ENCODE measurements around the gene AP1G2.

Gene AP1G2

DNA sequence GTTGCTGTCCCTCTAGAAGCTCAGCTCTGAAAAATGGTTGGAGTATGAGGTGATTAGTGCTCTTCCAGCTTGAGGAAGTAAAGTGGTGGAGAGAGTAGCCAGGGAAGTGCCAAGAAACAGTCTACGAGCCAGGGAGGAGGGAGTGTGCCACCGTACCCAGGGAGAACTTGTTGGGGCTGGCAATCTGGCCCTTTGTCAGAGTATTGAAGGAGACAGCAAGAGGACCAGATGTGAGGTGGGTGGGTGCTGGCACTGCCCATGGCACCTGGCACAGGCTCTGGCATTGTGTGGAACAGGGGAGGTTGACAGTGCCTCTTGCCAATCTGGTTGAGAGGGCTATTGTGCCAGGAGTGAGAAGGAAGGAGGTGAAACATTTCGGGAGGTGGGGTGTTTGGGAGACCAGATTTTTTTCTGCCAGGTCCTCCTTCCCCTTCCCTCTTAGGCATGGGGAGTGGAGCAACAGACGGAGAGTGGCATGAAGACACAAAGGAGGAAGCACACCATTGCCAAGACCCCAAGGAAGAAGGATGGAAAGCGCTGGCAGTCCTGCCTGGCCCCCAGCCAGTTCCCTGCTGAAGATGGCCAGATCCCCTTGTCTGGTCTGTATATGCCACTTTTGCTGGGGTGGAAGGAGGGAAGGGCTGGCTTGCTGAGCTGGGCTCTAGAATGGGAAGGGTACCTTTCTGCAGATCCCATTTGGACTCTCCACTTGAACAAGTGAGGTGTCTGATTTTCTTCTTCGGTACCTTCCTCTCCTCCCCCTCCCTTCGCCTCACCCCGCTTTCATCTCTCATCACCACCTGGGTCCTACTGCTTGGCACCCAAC, 53.6 kb downstream of the AP1G2 start:
- DNase-seq (ENCODE audit: low read depth): no peak

DNA sequence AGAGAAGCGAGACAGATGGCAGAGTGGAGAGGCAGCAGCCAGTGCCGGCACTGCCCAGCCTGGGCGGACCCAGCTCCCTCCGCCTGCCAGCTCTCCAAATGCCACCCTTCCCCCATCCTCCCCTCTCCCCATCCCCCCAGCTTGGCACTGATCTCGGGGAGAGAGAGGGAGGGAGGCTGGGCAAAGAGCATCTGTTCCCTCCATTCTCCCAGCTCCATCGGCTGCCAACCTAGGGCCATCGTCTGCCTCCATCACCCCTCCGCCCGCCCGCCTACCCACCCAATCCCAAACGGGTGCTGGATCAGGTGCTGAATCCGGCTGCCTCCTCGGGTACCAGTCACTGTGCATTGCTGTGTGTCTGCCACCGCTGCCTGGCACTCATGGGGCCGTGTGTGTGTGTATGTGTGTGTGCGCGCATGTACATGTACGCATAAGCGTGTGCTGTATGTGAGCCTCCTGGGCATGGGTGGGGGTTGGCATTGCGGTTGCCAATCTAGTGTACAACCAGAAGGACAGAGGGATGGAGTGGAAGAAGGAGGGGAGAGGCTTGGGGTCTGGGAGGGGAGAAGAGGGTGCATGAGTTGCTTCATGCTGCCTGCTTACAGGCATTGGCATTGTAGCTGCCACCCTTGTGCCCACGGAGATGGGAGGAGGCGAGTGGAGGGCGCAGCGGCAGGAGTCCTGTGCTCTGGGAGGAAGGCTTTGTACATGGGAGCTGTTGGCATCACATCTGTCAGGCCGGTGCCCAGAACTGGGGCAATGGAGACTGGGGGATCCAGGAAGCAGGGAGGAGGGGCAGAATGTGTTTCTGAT, 54.4 kb downstream of the AP1G2 start:
- no peak for DNase-seq (ENCODE audit: low read depth)

DNA sequence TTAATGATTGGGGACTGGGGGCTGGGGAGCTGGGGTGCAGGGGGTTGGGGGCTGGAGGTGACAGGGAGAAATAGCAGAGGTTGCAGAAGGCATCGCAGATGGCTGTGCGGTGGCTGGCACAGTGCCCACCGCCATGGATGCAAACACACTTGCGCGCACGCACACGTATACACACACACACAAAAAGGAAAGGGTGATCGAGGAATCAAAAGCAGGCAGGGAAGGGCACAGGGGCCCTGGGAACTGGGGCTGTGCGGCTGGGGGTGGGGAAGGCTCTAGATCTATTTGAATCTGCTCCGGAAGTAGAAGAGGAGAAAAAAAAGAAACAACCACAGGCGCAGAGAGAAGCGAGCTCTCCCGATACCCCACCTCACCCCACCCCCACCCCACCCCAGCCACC, 55.4 kb downstream of the AP1G2 start:
- DNase-seq (ENCODE audit: low read depth): no peak
